ENCODE data around the gene CYTH2. TPM values are rescaled to one million over a fixed set of nuclear protein-coding genes. Genes with fewer than 3 reads are reported as not detected.

The CYTH2 gene
- total and polyA plus RNA-seq, 8 donors, result 25.4 to 54.2 (median 31.5) TPM

DNA sequence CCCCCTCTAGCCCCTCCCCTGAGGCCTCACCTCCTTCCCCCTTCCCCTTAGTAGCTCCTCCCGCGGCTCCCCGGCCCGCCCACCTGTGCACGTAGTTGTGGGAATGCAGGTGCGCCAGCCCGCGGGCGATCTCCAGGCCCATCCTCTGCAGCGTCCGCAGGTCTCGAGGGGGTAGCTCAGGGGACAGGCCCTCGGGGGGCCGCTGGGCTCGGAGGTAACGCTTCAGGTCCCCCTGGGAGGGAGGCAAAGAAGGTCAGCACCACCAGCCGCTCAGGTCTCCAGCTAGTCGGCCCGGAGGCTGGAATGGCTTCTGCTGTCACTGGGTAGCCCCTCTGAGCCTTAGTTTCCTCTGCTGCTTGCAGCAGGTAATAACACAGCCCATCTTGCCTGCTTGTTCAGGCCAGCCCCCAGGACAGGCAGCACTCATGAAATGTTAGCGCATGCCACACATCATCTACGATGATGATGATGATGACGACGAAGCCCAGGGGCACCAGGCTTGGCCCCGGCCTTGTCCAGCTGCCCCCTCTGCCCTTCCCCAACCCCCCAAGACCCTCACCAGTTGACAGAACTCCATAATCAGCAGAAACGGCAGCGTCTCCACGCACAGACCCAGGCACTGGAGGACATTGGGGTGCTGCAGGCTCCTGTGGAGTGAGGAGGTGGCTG is 33.3 kb downstream of the CYTH2 start:
- intact Hi-C loops (cut with DNase I), result no loop called here
- ATAC-seq (no peak), FAIRE-seq (no peak), DNase-seq (peak in 2 of 6 donors; percentile 93 to 97)
- H3K4me1 ChIP-seq, result no peaks in the 10 kb centered on the region
- no peaks in the 10 kb centered on the region for H3K27me3 ChIP-seq
- H3K36me3 ChIP-seq, result no peaks in the 10 kb centered on the region
- H3K27ac ChIP-seq, result peak overlapping the region in 3 of 4 donors; percentile 26 to 75 (median 57)
- 29 to 30% methylated on average over 26 to 27 of the region's 27 CpGs for WGBS, 2 donors
- no peaks in the 10 kb centered on the region for H3K9me3 ChIP-seq
- H3K4me3 ChIP-seq, result peak overlapping the region in 2 of 4 donors; percentile 24 to 36
- TF ChIP-seq, protein P1, sequence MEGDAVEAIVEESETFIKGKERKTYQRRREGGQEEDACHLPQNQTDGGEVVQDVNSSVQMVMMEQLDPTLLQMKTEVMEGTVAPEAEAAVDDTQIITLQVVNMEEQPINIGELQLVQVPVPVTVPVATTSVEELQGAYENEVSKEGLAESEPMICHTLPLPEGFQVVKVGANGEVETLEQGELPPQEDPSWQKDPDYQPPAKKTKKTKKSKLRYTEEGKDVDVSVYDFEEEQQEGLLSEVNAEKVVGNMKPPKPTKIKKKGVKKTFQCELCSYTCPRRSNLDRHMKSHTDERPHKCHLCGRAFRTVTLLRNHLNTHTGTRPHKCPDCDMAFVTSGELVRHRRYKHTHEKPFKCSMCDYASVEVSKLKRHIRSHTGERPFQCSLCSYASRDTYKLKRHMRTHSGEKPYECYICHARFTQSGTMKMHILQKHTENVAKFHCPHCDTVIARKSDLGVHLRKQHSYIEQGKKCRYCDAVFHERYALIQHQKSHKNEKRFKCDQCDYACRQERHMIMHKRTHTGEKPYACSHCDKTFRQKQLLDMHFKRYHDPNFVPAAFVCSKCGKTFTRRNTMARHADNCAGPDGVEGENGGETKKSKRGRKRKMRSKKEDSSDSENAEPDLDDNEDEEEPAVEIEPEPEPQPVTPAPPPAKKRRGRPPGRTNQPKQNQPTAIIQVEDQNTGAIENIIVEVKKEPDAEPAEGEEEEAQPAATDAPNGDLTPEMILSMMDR (IDR thresholded peaks at IDR 0.05), result no peak

DNA sequence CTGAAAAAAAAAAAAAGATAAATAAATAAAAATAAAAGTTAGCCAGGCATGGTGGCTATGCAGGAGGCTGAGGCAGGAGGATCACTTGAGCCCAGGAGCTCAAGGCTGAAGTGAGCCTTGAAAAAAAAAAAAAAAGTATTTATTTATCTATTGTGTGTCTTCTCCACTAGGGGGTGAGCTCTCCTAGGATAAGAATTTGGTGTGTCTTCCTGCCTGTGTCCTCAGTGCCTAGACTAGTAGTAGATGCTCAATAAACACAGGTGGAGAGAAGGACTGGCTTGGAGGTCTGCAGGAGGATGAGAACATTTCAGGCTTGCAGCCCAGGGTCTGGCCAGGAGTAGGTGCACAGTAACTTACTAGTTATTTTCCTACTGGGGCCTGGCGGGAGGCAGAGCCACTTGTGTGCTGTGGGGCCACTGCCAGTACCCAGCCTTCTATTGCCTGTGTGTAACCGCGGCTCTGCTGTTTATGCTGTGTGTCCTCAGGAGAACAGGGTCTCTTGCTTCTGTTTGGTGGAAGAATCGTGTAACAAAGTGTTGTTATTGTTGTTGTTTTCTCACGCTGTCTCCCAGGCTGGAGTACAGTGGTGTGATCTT is 37.1 kb downstream of the CYTH2 start:
- H3K27me3 ChIP-seq, result no peaks in the 10 kb centered on the region
- no peak overlapping the region for H3K4me3 ChIP-seq
- DNase-seq, result peak in 1 of 6 donors; percentile 17
- FAIRE-seq, result no peak
- intact Hi-C loops (cut with DNase I), result loop anchor here in 1 of 3 donors (5.0 kb wide), 1 partner anchor 76 kb away; no protein-coding TSS in a partner anchor
- H3K4me1 ChIP-seq, result no peaks in the 10 kb centered on the region
- no peak for ATAC-seq
- WGBS, 2 donors, result 79 to 87% methylated on average over 5 of the region's 5 CpGs
- H3K36me3 ChIP-seq, result no peaks in the 10 kb centered on the region
- H3K27ac ChIP-seq, result no peak overlapping the region
- H3K9me3 ChIP-seq, result no peaks in the 10 kb centered on the region
- TF ChIP-seq, protein P1 (IDR thresholded peaks at IDR 0.05), result peak in 1 of 4 donors; percentile 11

DNA sequence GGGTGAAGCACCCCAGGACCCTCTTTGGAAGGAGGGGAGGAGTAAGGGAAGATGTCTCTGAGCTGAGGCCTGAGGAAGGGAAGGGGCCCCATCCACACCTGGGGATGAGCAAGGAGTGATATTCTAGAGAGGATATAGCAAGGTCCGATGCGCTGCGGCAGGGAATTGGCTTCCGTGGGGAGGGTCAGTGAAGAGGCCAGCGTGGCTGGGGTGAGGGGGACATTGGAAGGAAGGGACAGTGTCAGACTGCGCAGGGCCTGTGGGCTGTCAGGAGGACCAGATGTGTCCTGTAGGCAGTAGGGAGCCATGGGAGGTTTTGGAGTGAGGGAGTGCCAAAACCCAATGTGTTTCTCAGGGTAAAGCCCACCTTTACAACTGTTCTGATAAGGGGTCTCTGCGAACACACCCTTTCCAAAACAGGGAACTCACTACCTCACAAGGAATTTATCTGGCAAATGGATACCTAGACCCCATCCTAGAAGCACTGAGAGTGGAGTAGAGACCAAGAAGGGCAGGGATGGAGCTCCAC is 38.8 kb downstream of the CYTH2 start:
- no peaks in the 10 kb centered on the region for H3K36me3 ChIP-seq
- intact Hi-C loops (cut with DNase I), result loop anchor here in 1 of 3 donors (5.0 kb wide), 1 partner anchor 74 kb away; no protein-coding TSS in a partner anchor
- TF ChIP-seq, protein P1 (IDR thresholded peaks at IDR 0.05), result no peak
- H3K9me3 ChIP-seq, result no peaks in the 10 kb centered on the region
- DNase-seq (peak in 1 of 6 donors; percentile 37), ATAC-seq (no peak), FAIRE-seq (no peak)
- 82 to 85% methylated on average over 7 of the region's 7 CpGs for WGBS, 2 donors
- no peaks in the 10 kb centered on the region for H3K4me1 ChIP-seq
- no peak overlapping the region for H3K4me3 ChIP-seq
- no peak overlapping the region for H3K27ac ChIP-seq
- H3K27me3 ChIP-seq, result no peaks in the 10 kb centered on the region

DNA sequence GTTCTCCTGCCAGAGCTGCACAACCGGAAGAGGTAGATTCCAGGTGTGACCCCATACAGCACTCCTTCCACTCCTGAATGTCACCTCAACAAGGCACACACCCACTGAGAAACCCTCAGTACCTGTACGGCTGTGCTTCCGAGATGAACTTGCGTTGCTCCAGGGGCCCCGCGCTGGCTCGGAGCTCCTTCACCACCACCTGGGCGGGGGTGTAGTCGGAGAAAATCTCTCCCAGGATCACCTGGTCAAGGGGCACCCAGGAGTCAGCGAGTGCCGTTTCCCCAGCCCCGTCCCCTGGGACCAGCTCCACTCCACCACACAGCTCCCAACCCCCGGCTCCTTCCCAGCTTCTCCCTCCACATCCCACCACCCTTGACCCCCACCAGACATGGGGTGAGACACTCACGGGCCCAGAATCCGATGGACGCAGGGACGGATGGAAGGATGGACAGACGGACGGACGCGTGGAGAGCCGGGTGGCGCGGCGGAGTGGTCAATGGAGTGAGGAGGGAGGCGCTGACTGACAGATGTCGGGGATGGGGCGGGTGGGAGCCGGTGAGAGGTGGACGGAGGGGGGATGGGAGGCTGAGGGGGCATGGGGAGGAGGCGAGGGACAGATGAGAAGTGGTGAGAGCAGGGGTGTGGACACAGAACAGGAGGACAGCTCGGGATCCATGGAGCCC is 39.7 kb downstream of the CYTH2 start:
- Histone ChIP-seq H3K27ac (no peak overlapping the region), H3K36me3 (no peaks in the 10 kb centered on the region), H3K4me1 (no peaks in the 10 kb centered on the region), H3K4me3 (no peak overlapping the region), H3K27me3 (no peaks in the 10 kb centered on the region), H3K9me3 (no peaks in the 10 kb centered on the region)
- intact Hi-C loops (cut with DNase I), result loop anchor here in 1 of 3 donors (5.0 kb wide), 1 partner anchor 73 kb away; no protein-coding TSS in a partner anchor
- TF ChIP-seq, protein P1 (IDR thresholded peaks at IDR 0.05), result no peak
- 61 to 67% methylated on average over 31 to 32 of the region's 32 CpGs for WGBS, 2 donors
- DNase-seq, result peak in 1 of 6 donors; percentile 66
- ATAC-seq, result no peak
- no peak for FAIRE-seq
